Neural cell (in vitro differentiated cells): ENCODE data around the gene PRM2. TPM values are rescaled to one million over a fixed set of nuclear protein-coding genes. Genes with fewer than 3 reads are reported as not detected.

Experiments
- H2AFZ ChIP-seq: fragments of 200-600, 300-800 bp; sonication (generic), shearing (Covaris generic); 2 replicates; pipeline ENCODE4 v1.6.0; 2014; ENCODE audit warnings: low read depth, mild to moderate bottlenecking, antibody characterized with exemption, low read length, moderate library complexity
- H3F3A ChIP-seq: fragments of 200-600 bp; shearing (Covaris generic); 2 replicates; pipeline ENCODE4 v1.6.1; 2016; ENCODE audit warnings: mild to moderate bottlenecking, moderate library complexity, mixed read lengths, antibody characterized with exemption, low read length; ENCODE audit not compliant: insufficient read depth, poor library complexity, severe bottlenecking
- H3K27ac ChIP-seq: fragments of 200-600, 300-800 bp; sonication (generic), shearing (Covaris generic); 2 replicates; pipeline ENCODE4 v1.5.1; 2014; ENCODE audit warnings: mild to moderate bottlenecking, low read length, moderate library complexity
- H3K27me3 ChIP-seq: fragments of 300-800, 200-600 bp; sonication (generic), shearing (Covaris generic); 2 replicates; pipeline ENCODE4 v1.6.0; 2014; ENCODE audit warnings: mild to moderate bottlenecking, low read depth, low read length, moderate library complexity; ENCODE audit not compliant: insufficient read depth
- H3K36me3 ChIP-seq: fragments of 300-800, 200-600 bp; sonication (generic), shearing (Covaris generic); 2 replicates; pipeline ENCODE4 v1.5.1; 2014; ENCODE audit warnings: mild to moderate bottlenecking, antibody characterized with exemption, low read length, moderate library complexity; ENCODE audit not compliant: insufficient read depth
- H3K4me2 ChIP-seq: fragments of 300-800, 200-600 bp; sonication (generic), shearing (Covaris generic); 2 replicates; pipeline ENCODE4 v1.6.0; 2014; ENCODE audit warnings: mild to moderate bottlenecking, low read length
- H3K4me3 ChIP-seq: fragments of 300-800, 200-600 bp; sonication (generic), shearing (Covaris generic); 2 replicates; pipeline ENCODE4 v1.5.1; 2014; ENCODE audit warnings: mild to moderate bottlenecking, low read length, moderate library complexity
- H3K79me2 ChIP-seq: fragments of 200-600 bp; shearing (Covaris generic); replicated peaks from 2 replicates; pipeline ENCODE4 v1.6.0; 2014; ENCODE audit warnings: mild to moderate bottlenecking, low read length, moderate library complexity; ENCODE audit not compliant: insufficient read depth
- H3K9ac ChIP-seq: fragments of 300-800, 200-600 bp; sonication (generic), shearing (Covaris generic); 2 replicates; pipeline ENCODE4 v1.6.1; 2016; ENCODE audit warnings: mild to moderate bottlenecking, low read length, mixed read lengths
- H3K9me2 ChIP-seq: fragments of 200-600 bp; shearing (Covaris generic); 2 replicates; pipeline ENCODE4 v1.6.1; 2016; ENCODE audit warnings: mild to moderate bottlenecking, low read length, mixed read lengths; ENCODE audit not compliant: insufficient read depth
- H3K9me3 ChIP-seq: fragments of 200-600, 300-800 bp; sonication (generic), shearing (Covaris generic); 2 replicates; pipeline ENCODE4 v1.6.1; 2016; ENCODE audit warnings: mild to moderate bottlenecking, mixed run types, low read length, moderate library complexity, mixed read lengths
- H4K20me1 ChIP-seq: fragments of 200-600 bp; shearing (Covaris generic); 2 replicates; pipeline ENCODE4 v1.6.1; 2016; ENCODE audit warnings: mild to moderate bottlenecking, mixed run types; ENCODE audit not compliant: insufficient read depth
- EP300 ChIP-seq: fragments of 450-650 bp; conservative IDR thresholded peaks from 2 replicates; pipeline ENCODE4 v1.6.1; 2014; ENCODE audit warnings: antibody characterized with exemption, mild to moderate bottlenecking, moderate library complexity; ENCODE audit not compliant: poor library complexity, severe bottlenecking
- EZH2 ChIP-seq: fragments of 200-600, 300-800 bp; shearing (Covaris generic), sonication (generic); IDR thresholded peaks from 2 replicates; pipeline ENCODE4 v1.6.1; 2014; ENCODE audit warnings: antibody characterized with exemption, low read length, borderline replicate concordance, mild to moderate bottlenecking; ENCODE audit not compliant: insufficient read depth, poor library complexity, severe bottlenecking
- MXI1 ChIP-seq: fragments of 450-650 bp; conservative IDR thresholded peaks from 2 replicates; pipeline ENCODE4 v1.6.1; 2014; ENCODE audit warnings: antibody characterized with exemption, mild to moderate bottlenecking; ENCODE audit not compliant: poor library complexity, severe bottlenecking
- POLR2AphosphoS5 ChIP-seq: IDR thresholded peaks from 2 replicates; pipeline ENCODE4 v1.6.1; 2012
- RAD21 ChIP-seq: fragments of 450-650 bp; conservative IDR thresholded peaks from 2 replicates; pipeline ENCODE4 v1.6.1; 2014; ENCODE audit warnings: antibody characterized with exemption, mild to moderate bottlenecking, moderate library complexity
- SMC3 ChIP-seq: fragments of 450-650 bp; conservative IDR thresholded peaks from 2 replicates; pipeline ENCODE4 v1.6.1; 2014; ENCODE audit warnings: antibody characterized with exemption, mild to moderate bottlenecking, moderate library complexity; ENCODE audit not compliant: poor library complexity
- TAF1 ChIP-seq: IDR thresholded peaks from 2 replicates; pipeline ENCODE4 v1.6.1; 2012; ENCODE audit warnings: low read depth
- polyA plus RNA-seq: library from polyadenylated mRNA; depleted of rRNA; stranded (reverse); fragments of >200 nt; gene quantifications from 2 replicates; pipeline ENCODE4 v1.2.3, GENCODE V29; 2014
- TF ChIP-seq, protein P1 (sequence below): IDR thresholded peaks from 2 replicates; pipeline ENCODE4 v1.6.1; 2012; ENCODE audit warnings: borderline replicate concordance
- TF ChIP-seq, protein P2 (sequence below): fragments of 450-650 bp; IDR thresholded peaks from 2 replicates; pipeline ENCODE4 v1.5.1; 2014; ENCODE audit warnings: antibody characterized with exemption, mild to moderate bottlenecking, moderate library complexity; ENCODE audit not compliant: poor library complexity, severe bottlenecking

The PRM2 gene
- polyA plus RNA-seq, 1 donor from 2014 or later = not detected

DNA sequence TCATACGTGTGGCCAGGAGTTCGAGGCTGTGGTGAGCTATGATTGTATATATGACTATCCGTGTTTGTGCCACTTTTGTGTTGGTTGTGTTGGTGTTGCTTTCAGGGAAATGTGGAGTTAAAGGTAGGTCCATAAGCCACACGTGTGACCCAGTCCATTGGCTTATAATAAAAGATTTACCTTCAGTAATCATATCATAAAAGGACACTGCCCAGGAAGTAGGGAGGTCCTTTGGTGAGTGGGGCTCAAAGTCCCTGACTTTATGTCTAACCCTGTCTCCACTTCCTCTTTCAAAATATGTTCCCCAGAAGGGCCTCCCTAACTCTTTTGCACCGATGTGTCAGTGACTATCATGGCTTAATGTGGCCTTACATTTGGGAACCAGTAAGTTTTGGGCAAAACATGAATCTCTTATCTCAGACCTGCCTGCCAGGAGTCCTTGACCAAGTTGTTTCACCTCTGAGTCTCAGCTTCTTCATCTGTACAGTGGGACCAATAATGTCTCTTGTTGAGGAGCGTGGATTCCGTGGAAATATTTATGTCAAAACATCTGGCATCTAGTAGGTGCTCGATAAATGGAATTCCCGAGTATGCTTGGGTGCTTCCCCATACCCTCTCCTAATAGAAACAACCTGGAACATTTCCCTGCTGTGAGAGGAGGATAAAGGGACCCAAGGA, 12.0 kb downstream of the PRM2 start:
- Histone ChIP-seq H4K20me1 (no peaks in the 10 kb centered on the region), H3K27me3 (no peaks in the 10 kb centered on the region), H3K4me2 (no peak overlapping the region), H3K79me2 (no peaks in the 10 kb centered on the region), H3K9ac (no peak overlapping the region), H3K9me3 (no peaks in the 10 kb centered on the region), H3F3A (no peaks in the 10 kb centered on the region), H3K36me3 (no peaks in the 10 kb centered on the region), H3K4me3 (no peak overlapping the region), H2AFZ (no peak overlapping the region), H3K27ac (no peak overlapping the region), H3K9me2 (no peaks in the 10 kb centered on the region)
- TF ChIP-seq RAD21 (no peak), SMC3 (no peak), MXI1 (no peak), EZH2 (no peak), POLR2AphosphoS5 (no peak), TAF1 (no peak), EP300 (no peak)
- TF ChIP-seq, protein P1, sequence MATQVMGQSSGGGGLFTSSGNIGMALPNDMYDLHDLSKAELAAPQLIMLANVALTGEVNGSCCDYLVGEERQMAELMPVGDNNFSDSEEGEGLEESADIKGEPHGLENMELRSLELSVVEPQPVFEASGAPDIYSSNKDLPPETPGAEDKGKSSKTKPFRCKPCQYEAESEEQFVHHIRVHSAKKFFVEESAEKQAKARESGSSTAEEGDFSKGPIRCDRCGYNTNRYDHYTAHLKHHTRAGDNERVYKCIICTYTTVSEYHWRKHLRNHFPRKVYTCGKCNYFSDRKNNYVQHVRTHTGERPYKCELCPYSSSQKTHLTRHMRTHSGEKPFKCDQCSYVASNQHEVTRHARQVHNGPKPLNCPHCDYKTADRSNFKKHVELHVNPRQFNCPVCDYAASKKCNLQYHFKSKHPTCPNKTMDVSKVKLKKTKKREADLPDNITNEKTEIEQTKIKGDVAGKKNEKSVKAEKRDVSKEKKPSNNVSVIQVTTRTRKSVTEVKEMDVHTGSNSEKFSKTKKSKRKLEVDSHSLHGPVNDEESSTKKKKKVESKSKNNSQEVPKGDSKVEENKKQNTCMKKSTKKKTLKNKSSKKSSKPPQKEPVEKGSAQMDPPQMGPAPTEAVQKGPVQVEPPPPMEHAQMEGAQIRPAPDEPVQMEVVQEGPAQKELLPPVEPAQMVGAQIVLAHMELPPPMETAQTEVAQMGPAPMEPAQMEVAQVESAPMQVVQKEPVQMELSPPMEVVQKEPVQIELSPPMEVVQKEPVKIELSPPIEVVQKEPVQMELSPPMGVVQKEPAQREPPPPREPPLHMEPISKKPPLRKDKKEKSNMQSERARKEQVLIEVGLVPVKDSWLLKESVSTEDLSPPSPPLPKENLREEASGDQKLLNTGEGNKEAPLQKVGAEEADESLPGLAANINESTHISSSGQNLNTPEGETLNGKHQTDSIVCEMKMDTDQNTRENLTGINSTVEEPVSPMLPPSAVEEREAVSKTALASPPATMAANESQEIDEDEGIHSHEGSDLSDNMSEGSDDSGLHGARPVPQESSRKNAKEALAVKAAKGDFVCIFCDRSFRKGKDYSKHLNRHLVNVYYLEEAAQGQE = no peak
- TF ChIP-seq, protein P2, sequence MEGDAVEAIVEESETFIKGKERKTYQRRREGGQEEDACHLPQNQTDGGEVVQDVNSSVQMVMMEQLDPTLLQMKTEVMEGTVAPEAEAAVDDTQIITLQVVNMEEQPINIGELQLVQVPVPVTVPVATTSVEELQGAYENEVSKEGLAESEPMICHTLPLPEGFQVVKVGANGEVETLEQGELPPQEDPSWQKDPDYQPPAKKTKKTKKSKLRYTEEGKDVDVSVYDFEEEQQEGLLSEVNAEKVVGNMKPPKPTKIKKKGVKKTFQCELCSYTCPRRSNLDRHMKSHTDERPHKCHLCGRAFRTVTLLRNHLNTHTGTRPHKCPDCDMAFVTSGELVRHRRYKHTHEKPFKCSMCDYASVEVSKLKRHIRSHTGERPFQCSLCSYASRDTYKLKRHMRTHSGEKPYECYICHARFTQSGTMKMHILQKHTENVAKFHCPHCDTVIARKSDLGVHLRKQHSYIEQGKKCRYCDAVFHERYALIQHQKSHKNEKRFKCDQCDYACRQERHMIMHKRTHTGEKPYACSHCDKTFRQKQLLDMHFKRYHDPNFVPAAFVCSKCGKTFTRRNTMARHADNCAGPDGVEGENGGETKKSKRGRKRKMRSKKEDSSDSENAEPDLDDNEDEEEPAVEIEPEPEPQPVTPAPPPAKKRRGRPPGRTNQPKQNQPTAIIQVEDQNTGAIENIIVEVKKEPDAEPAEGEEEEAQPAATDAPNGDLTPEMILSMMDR = no peak

DNA sequence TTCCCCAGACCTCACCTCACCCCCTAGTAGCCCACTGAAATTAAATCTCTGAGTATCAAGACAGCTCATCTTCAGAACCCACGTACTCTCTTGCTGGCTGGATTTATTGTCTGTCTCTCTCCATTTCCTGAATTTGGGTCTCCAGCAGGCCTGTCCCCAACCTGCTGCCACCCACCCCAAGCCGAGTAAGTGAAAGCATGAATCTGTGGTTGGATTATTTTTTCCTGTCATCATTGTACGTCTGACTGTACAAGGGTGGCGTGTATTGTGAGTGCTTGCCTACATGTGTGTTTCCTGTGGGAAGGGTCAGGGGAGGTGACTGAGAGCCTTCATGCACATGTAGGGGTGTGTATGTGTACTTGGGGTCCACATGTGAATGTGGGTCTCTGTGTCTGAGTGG, 12.5 kb downstream of the PRM2 start:
- H3K9ac ChIP-seq = no peak overlapping the region
- no peak overlapping the region for H3K4me3 ChIP-seq
- H3K27me3 ChIP-seq = no peaks in the 10 kb centered on the region
- no peaks in the 10 kb centered on the region for H3K36me3 ChIP-seq
- H3K79me2 ChIP-seq = no peaks in the 10 kb centered on the region
- H3K9me2 ChIP-seq = no peaks in the 10 kb centered on the region
- TF ChIP-seq MXI1 (no peak), EZH2 (no peak), EP300 (no peak), POLR2AphosphoS5 (no peak), TAF1 (no peak), SMC3 (no peak), RAD21 (no peak)
- TF ChIP-seq, protein P2 = no peak
- TF ChIP-seq, protein P1 = no peak
- H3K9me3 ChIP-seq = no peaks in the 10 kb centered on the region
- no peaks in the 10 kb centered on the region for H3F3A ChIP-seq
- no peak overlapping the region for H2AFZ ChIP-seq
- H3K4me2 ChIP-seq = no peak overlapping the region
- H4K20me1 ChIP-seq = no peaks in the 10 kb centered on the region
- H3K27ac ChIP-seq = no peak overlapping the region
